ENCODE results near the gene ANKS1A. TPM values are rescaled to one million over a fixed set of nuclear protein-coding genes. Genes with fewer than 3 reads are reported as not detected.

ANKS1A gene
- total and polyA plus RNA-seq, 9 donors: 16.0 to 45.0 (median 27.3) TPM

DNA sequence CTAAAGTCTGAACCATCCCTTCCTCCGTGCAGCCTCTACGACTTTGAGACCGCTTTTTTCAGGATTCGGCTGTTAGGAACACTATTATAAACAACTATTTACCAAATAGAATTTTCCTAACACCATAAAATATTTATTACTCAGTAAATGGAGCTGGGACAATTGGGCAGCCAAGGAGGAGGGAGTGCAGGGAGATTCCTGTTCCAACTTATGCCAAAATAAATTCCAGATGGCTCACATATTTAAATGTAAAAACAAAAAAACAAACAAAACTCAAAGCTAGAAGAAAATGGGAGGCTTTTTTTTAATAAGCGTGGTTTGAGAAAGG, 204.0 kb downstream of the ANKS1A start:
- no peak for DNase-seq
- Histone ChIP-seq H3K36me3 (no peaks in the 10 kb centered on the region), H3K4me1 (ENCODE audit: insufficient read depth) (peaks cover 20% of the 10 kb centered on the region), H3K27me3 (no peaks in the 10 kb centered on the region), H3K9me3 (no peaks in the 10 kb centered on the region), H3K4me3 (no peak overlapping the region), H3K27ac (no peak overlapping the region)
- TF ChIP-seq POLR2A (IDR thresholded peaks at IDR 0.05) (no peak), EP300 (IDR thresholded peaks at IDR 0.05) (no peak)
- intact Hi-C loops (cut with DNase I): no loop called here
- 35 to 54% (median 42%) methylated on average over 5 of the region's 5 CpGs for WGBS, 3 donors

DNA sequence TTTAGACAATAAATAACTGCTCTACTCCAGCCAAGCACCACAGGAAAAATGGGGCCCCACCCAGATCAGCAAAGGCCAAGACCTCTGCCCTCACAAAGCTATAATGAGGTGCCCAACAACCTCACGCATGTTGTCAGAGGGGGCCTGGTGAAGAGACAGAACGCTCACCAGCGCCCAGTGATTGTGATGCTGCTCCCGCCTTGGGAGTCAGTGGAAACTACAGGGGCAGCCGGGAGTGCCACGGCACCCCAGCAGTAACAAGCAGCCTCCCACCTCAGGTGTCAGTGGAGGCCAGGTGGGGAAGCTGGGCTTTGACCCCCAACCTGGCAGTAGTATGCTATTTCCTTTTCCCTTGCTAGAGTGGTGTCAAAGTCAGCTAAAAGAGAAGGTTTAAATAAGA, 204.7 kb downstream of the ANKS1A start:
- Histone ChIP-seq H3K9me3 (no peaks in the 10 kb centered on the region), H3K4me3 (no peak overlapping the region), H3K27ac (no peak overlapping the region), H3K36me3 (no peaks in the 10 kb centered on the region), H3K27me3 (no peaks in the 10 kb centered on the region), H3K4me1 (ENCODE audit: insufficient read depth) (peaks cover 20% of the 10 kb centered on the region)
- no peak for DNase-seq
- intact Hi-C loops (cut with DNase I): no loop called here
- 91 to 95% (median 95%) methylated on average over 6 of the region's 6 CpGs for WGBS, 3 donors
- TF ChIP-seq POLR2A (IDR thresholded peaks at IDR 0.05) (no peak), EP300 (IDR thresholded peaks at IDR 0.05) (no peak)
- TF ChIP-seq, protein P1, sequence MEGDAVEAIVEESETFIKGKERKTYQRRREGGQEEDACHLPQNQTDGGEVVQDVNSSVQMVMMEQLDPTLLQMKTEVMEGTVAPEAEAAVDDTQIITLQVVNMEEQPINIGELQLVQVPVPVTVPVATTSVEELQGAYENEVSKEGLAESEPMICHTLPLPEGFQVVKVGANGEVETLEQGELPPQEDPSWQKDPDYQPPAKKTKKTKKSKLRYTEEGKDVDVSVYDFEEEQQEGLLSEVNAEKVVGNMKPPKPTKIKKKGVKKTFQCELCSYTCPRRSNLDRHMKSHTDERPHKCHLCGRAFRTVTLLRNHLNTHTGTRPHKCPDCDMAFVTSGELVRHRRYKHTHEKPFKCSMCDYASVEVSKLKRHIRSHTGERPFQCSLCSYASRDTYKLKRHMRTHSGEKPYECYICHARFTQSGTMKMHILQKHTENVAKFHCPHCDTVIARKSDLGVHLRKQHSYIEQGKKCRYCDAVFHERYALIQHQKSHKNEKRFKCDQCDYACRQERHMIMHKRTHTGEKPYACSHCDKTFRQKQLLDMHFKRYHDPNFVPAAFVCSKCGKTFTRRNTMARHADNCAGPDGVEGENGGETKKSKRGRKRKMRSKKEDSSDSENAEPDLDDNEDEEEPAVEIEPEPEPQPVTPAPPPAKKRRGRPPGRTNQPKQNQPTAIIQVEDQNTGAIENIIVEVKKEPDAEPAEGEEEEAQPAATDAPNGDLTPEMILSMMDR (IDR thresholded peaks at IDR 0.05): no peak

DNA sequence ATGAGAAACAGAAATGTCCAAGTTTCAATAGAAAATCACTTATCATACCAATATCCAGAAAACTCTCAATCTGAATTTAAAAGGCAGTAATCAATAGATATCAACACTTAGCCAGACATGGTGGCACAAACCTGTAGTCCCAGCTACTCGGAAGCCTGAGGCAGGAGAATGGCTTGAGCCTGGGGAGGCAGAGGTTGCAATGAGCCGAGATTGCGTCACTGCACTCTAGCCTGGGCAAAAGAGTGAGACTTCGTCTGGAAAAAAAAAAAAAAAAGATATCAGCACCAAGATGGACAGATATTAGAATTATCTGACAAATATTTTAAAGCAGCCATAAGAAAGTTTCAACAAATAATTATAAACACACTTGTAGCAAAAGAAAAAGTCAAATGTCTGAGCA, 205.1 kb downstream of the ANKS1A start:
- Histone ChIP-seq H3K27me3 (no peaks in the 10 kb centered on the region), H3K9me3 (no peaks in the 10 kb centered on the region), H3K36me3 (no peaks in the 10 kb centered on the region), H3K4me3 (no peak overlapping the region), H3K4me1 (ENCODE audit: insufficient read depth) (peaks cover 20% of the 10 kb centered on the region), H3K27ac (no peak overlapping the region)
- intact Hi-C loops (cut with DNase I): no loop called here
- TF ChIP-seq, protein P1 (IDR thresholded peaks at IDR 0.05): no peak
- TF ChIP-seq POLR2A (IDR thresholded peaks at IDR 0.05): no peak
- no peak for TF ChIP-seq EP300 (IDR thresholded peaks at IDR 0.05)
- no peak for DNase-seq
- 89 to 91% (median 90%) methylated on average over 4 of the region's 4 CpGs for WGBS, 3 donors

DNA sequence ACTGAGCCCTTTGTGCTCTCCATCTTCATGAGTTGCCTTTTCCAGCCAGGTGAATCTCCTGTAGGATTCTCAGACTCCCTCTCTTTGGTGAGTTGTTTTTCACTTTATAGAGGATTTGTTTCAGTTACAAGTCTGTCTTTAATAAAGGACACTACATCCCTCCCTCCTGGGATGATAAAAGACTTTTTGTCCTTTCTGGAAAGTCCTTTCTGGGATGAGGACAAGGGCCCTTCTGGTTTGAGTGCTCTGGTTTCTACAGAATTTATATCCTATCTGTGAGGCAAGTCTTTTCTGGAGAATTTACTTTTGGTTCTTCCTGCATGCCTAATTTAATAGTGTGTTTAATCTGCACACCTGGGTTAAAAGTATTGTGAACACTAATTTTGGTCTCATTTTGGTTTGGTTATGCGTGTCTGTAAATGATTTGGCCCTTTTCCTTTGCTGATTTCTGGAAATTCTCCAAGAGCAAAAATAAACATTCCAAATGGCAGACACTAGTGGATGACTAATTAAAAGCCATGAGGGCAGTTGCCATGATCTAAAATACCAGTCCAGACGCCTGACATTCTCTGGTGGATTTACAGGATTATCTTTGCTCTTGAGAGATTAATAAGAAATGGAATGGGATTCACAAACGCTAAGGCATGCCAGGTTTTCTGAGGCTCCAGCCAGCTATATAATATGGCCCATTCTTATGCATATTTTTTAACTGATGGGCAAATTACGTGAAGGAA, 207.2 kb downstream of the ANKS1A start:
- H3K9me3 ChIP-seq: no peaks in the 10 kb centered on the region
- no peak for TF ChIP-seq POLR2A (IDR thresholded peaks at IDR 0.05)
- TF ChIP-seq, protein P1 (IDR thresholded peaks at IDR 0.05): no peak
- TF ChIP-seq EP300 (IDR thresholded peaks at IDR 0.05): no peak
- H3K36me3 ChIP-seq: no peaks in the 10 kb centered on the region
- intact Hi-C loops (cut with DNase I): no loop called here
- no peak overlapping the region for H3K27ac ChIP-seq
- no peak overlapping the region for H3K4me3 ChIP-seq
- no peaks in the 10 kb centered on the region for H3K27me3 ChIP-seq
- H3K4me1 ChIP-seq (ENCODE audit: insufficient read depth): peaks cover 17% of the 10 kb centered on the region
- no peak for DNase-seq
- WGBS, 3 donors: 13 to 20% (median 18%) methylated on average over 4 of the region's 4 CpGs

DNA sequence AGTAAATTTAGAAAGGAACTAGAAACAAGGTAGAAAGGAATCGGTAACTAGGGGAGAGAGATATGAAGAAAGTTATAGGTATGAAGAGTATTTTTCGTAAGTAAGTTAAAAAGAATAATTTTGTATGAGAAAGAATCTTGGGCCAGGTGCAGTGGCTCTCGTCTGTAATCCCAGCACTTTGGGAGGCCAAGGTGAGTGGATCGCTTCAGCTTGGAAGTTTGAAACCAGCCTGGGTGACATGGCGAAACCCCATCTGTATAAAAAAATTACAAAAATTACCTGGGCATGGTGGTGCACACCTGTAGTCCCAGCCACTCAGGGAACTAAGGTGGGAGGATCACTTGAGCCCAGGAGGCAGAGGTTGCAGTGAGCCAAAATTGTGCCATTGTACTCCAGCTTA, 210.1 kb downstream of the ANKS1A start:
- peaks cover 5% of the 10 kb centered on the region for H3K4me1 ChIP-seq (ENCODE audit: insufficient read depth)
- H3K4me3 ChIP-seq: no peak overlapping the region
- DNase-seq: no peak
- WGBS, 3 donors: 95 to 96% (median 95%) methylated on average over 5 of the region's 5 CpGs
- TF ChIP-seq EP300 (IDR thresholded peaks at IDR 0.05): no peak
- TF ChIP-seq, protein P1 (IDR thresholded peaks at IDR 0.05): no peak
- TF ChIP-seq POLR2A (IDR thresholded peaks at IDR 0.05): no peak
- no peaks in the 10 kb centered on the region for H3K36me3 ChIP-seq
- no peaks in the 10 kb centered on the region for H3K27me3 ChIP-seq
- H3K9me3 ChIP-seq: no peaks in the 10 kb centered on the region
- H3K27ac ChIP-seq: no peak overlapping the region
- intact Hi-C loops (cut with DNase I): no loop called here

All from ovary (tissue), 9 donors.